Heart left ventricle (tissue), 16 donors: ENCODE results near the gene LASP1. TPM values are rescaled to one million over a fixed set of nuclear protein-coding genes. Genes with fewer than 3 reads are reported as not detected.

Experiments used
- ATAC-seq, 4 donors: fragments of 200-7000 bp; cut with Tn5 transposase; one replicate each; pipeline ENCODE4 v1.9.1; 2020 to 2022; ENCODE audit warnings: moderate library complexity in 4 of 4, mild to moderate bottlenecking in 3 of 4, moderate number of reproducible peaks in 1 of 4
- DNase-seq, 5 donors: peaks; one replicate each; pipeline ENCODE4 v3.0.0-alpha.2; 2020
- H3K27ac ChIP-seq, 12 donors: fragments of 200-600 bp; sonication (generic) in 4 of 12; one replicate each; pipeline versions ENCODE4 v1.5.0 to v1.8.0; 2016 to 2022; ENCODE audit warnings: mild to moderate bottlenecking in 2 of 12
- H3K27me3 ChIP-seq, 9 donors: fragments of 200-600 bp; sonication (generic) in 2 of 9; one replicate each; pipeline versions ENCODE4 v1.5.1 to v1.8.0; 2016 to 2022; ENCODE audit warnings: mild to moderate bottlenecking in 3 of 9
- H3K36me3 ChIP-seq, 9 donors: fragments of 200-600 bp; sonication (generic) in 2 of 9; one replicate each; pipeline versions ENCODE4 v1.5.0 to v1.8.0; 2018 to 2022; ENCODE audit warnings: mild to moderate bottlenecking in 2 of 9
- H3K4me1 ChIP-seq, 12 donors: fragments of 200-600 bp; sonication (generic) in 4 of 12; one replicate each; pipeline versions ENCODE4 v1.5.0 to v1.8.0; 2016 to 2022; ENCODE audit warnings: mild to moderate bottlenecking in 3 of 12
- H3K4me3 ChIP-seq, 12 donors: fragments of 200-600 bp; sonication (generic) in 4 of 12; one replicate each; pipeline versions ENCODE4 v1.5.0 to v1.8.0; 2017 to 2022; ENCODE audit warnings: mild to moderate bottlenecking in 9 of 12, moderate library complexity in 4 of 12
- H3K9me3 ChIP-seq, 12 donors: fragments of 200-600 bp; sonication (generic) in 4 of 12; one replicate each; pipeline versions ENCODE4 v1.5.0 to v1.8.0; 2016 to 2022; ENCODE audit warnings: mild to moderate bottlenecking in 1 of 12
- CTCF ChIP-seq, 12 donors: fragments of 200-600 bp; sonication (generic) in 4 of 12; IDR thresholded peaks; one replicate each; pipeline versions ENCODE4 v1.5.0 to v1.8.0; 2018 to 2022; ENCODE audit warnings: antibody characterized with exemption in 12 of 12, mild to moderate bottlenecking in 5 of 12
- POLR2A ChIP-seq, 2 donors: fragments of 450-650 bp; IDR thresholded peaks; one replicate each; pipeline ENCODE4 v1.6.1; 2017; ENCODE audit warnings: antibody characterized with exemption in 2 of 2, mild to moderate bottlenecking in 2 of 2, moderate library complexity in 2 of 2
- WGBS, 4 donors: extraction: QIAGEN DNeasy Blood & Tissue Kit in 2 of 4; methylation state at CpG; one replicate each; pipeline versions ENCODE4 v1.1.5 to v1.1.7; 2013 to 2018; 5-methylcytosine and 5-hydroxymethylcytosine counted together
- intact Hi-C, 10 donors: fragments of 100-400 bp; cut with DNase I; formaldehyde crosslinking; loops; one replicate each; pipeline versions ENCODE4 v1.11.1 to v1.14.2; 2022
- polyA plus RNA-seq, 2 donors: library from polyadenylated mRNA; stranded (reverse); fragments of 200-250 nt; gene quantifications; one replicate each; pipeline ENCODE4 v1.2.3, GENCODE V29; 2013
- total RNA-seq, 9 donors: library from RNA; depleted of rRNA in 2 of 9; stranded (reverse); fragments of >200 nt in 2 of 9; fragmentation: NEBNext Ultra II Directional in 3 of 9; extraction: Animal tissue kit (Norgen Biotek cat#: 25700) in 3 of 9; gene quantifications; one replicate each; pipeline versions ENCODE4 v1.1.0 to v1.2.4, GENCODE V29; 2016 to 2023
- donor health status: ischemic (EF 13 %, LVEDD 7.1; RV severe dilation, severe dysfunction).
- donor health status: healthy with polysubstance abuse.
- donor health status: DM: no; HTN: yes; CAD: no.
- donor health status: DM: no; HTN: no; CAD: no.
- donor health status: ischemic (EF 25% LVEDD 6.9; RV normal size, moderate dysfunction).
- donor health status: ischemic (EF 25% LVEDD 5.7; RV mildly dilated, moderate dysfunction).
- donor health status: healthy.
- donor health status: DM: yes; HTN: yes; CAD: no.
- donor health status: ischemic (EF 35%, LVEDD 5.7; RV mildly dilated, moderate dysfunction).
- donor health status: nonischemic (EF 11% LVEDD 7.7; RV severe dilation, severe dysfunction).
- donor health status: DM: yes; HTN: yes; CAD: no.
- donor health status: PGD.
- donor health status: ischemic (EF 29% LVEDD 5.4; RV normal size, mild dysfunction).
- donor health status: nonischemic (EF 23%, LVEDD 6.1; RV moderate dilation, normal function).

The LASP1 gene
- total and polyA plus RNA-seq, 11 donors, result 18.2 to 88.2 (median 26.7) TPM

GRCh38 chr17:38960402-38960801, 90.5 kb downstream of the LASP1 start:
- Histone ChIP-seq H3K27me3 (no peaks in the 10 kb centered on the region), H3K9me3 (no peaks in the 10 kb centered on the region), H3K27ac (no peak overlapping the region), H3K4me3 (no peak overlapping the region), H3K4me1 (no peaks in the 10 kb centered on the region), H3K36me3 (no peaks in the 10 kb centered on the region)
- ATAC-seq (no peak), DNase-seq (no peak)
- WGBS, 4 donors, result 83 to 91% (median 87%) methylated on average over 5 of the region's 5 CpGs
- intact Hi-C loops, result loop anchor here in 2 of 10 donors (10.0 kb wide), 2 partner anchors 86 to 96 kb away; partner anchors contain the start of gene LASP1 (in 1 of the 2)
- TF ChIP-seq POLR2A (IDR thresholded peaks at IDR 0.05) (no peak), CTCF (IDR thresholded peaks at IDR 0.05) (no peak)

DNA sequence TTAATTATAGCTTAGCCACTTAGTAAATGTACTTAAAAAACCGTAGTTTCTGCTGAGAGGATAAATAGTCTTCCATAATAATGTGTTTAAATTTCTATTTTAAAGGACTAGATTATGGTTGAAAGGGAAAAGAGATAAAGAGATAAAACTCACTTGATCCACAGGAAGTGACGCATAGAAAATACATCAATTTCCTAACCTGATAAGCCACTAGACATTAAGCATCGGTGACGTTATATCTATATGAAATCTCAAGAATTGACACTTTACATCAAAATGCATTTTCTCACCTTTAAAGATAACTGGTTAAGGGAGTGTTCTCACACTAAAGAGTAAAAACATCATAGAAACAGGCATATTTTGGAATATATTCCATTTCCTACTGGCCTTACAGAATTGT, 91.6 kb downstream of the LASP1 start:
- no peak overlapping the region for H3K4me3 ChIP-seq
- intact Hi-C loops, result loop anchor here in 2 of 10 donors (10.0 kb wide), 2 partner anchors 87 to 97 kb away; partner anchors contain the start of gene LASP1 (in 1 of the 2)
- no peak overlapping the region for H3K27ac ChIP-seq
- DNase-seq, result no peak
- no peaks in the 10 kb centered on the region for H3K4me1 ChIP-seq
- TF ChIP-seq POLR2A (IDR thresholded peaks at IDR 0.05) (no peak), CTCF (IDR thresholded peaks at IDR 0.05) (no peak)
- no peaks in the 10 kb centered on the region for H3K9me3 ChIP-seq
- H3K27me3 ChIP-seq, result no peaks in the 10 kb centered on the region
- no peak for ATAC-seq
- WGBS, 4 donors, result 59 to 71% (median 67%) methylated on average over 4 of the region's 4 CpGs
- no peaks in the 10 kb centered on the region for H3K36me3 ChIP-seq

- Histone ChIP-seq H3K4me1 (peaks cover 0 to 10% (median 0%) of the 10 kb centered on the region in 12 donors), H3K36me3 (no peaks in the 10 kb centered on the region), H3K4me3 (peak within 1 kb of the TSS in 10 of 12 donors; percentile 3 to 57 (median 42)), H3K27ac (peak within 1 kb of the TSS in 11 of 12 donors; percentile 40 to 80 (median 72)), H3K9me3 (no peaks in the 10 kb centered on the region), H3K27me3 (no peaks in the 10 kb centered on the region)
- DNase-seq (peak; percentile 92 to 97 (median 94)), ATAC-seq (peak; percentile 96 to 100 (median 99))
- WGBS, 4 donors, result 6 to 46% (median 24%) methylated on average over 10 to 21 of the region's 21 CpGs
- TF ChIP-seq CTCF (IDR thresholded peaks at IDR 0.05), result peak in 9 of 12 donors; percentile 6 to 63 (median 33)
- peak in 1 of 2 donors; percentile 68 for TF ChIP-seq POLR2A (IDR thresholded peaks at IDR 0.05)
- intact Hi-C loops, result loop anchor here in 6 of 10 donors (5.0 to 10.0 kb wide), 5 partner anchors 93 to 185 kb away; partner anchors contain the start of genes LASP1 (in 3 of the 6) and PLXDC1 (in 2 of the 6)
Observed at GRCh38 chr17:38967290-38967738, 97.5 kb downstream of the LASP1 start, which contains the start of gene FBXO47. TSS of gene FBXO47 (minus strand) at chr17:38967403. CDS start at chr17:38963025, 4,378 bp downstream.

GRCh38 chr17:38969281-38969680, 99.4 kb downstream of the LASP1 start:
- 59 to 67% (median 61%) methylated on average over 4 of the region's 4 CpGs for WGBS, 4 donors
- no peaks in the 10 kb centered on the region for H3K27me3 ChIP-seq
- ATAC-seq (no peak), DNase-seq (no peak)
- H3K4me3 ChIP-seq, result no peak overlapping the region
- H3K4me1 ChIP-seq, result peaks cover 0 to 10% (median 0%) of the 10 kb centered on the region in 12 donors
- intact Hi-C loops, result loop anchor here in 6 of 10 donors (5.0 to 10.0 kb wide), 5 partner anchors 94 to 183 kb away; partner anchors contain the start of genes LASP1 (in 3 of the 6) and PLXDC1 (in 2 of the 6)
- TF ChIP-seq CTCF (IDR thresholded peaks at IDR 0.05) (no peak), POLR2A (IDR thresholded peaks at IDR 0.05) (no peak)
- no peaks in the 10 kb centered on the region for H3K9me3 ChIP-seq
- no peaks in the 10 kb centered on the region for H3K36me3 ChIP-seq
- H3K27ac ChIP-seq, result no peak overlapping the region
